Natural killer cell (primary cell): Measurements from ENCODE around the gene STK33. TPM values are rescaled to one million over a fixed set of nuclear protein-coding genes. Genes with fewer than 3 reads are reported as not detected.

ENCODE experiments used
- ATAC-seq, 3 donors: fragments of 150-1000 bp in 2 of 3; fragments of 200-7000 bp in 1 of 3; cut with Tn5 transposase; 1 replicate in 1 of 3; 2 replicates in 2 of 3; pipeline ENCODE4 v1.10.0; 2021; ENCODE audit warnings: mild to moderate bottlenecking in 2 of 3, moderate library complexity in 2 of 3
- DNase-seq, 2 donors: peaks; one replicate each; pipeline versions ENCODE4 v3.0.0 to v3.0.0-alpha.2; 2013 to 2021; ENCODE audit warnings: mixed read lengths in 1 of 2
- H3K27ac ChIP-seq: one replicate; pipeline ENCODE4 v1.5.1; 2013; ENCODE audit warnings: mild to moderate bottlenecking, low read length
- H3K27me3 ChIP-seq: one replicate; pipeline ENCODE4 v1.6.1; 2013; ENCODE audit warnings: low read length; ENCODE audit not compliant: control insufficient read depth, insufficient read depth
- H3K36me3 ChIP-seq: one replicate; pipeline ENCODE4 v1.6.1; 2013; ENCODE audit warnings: low read length; ENCODE audit not compliant: control insufficient read depth, insufficient read depth
- H3K4me1 ChIP-seq: one replicate; pipeline ENCODE4 v1.6.1; 2013; ENCODE audit warnings: low read length; ENCODE audit not compliant: control insufficient read depth, insufficient read depth
- H3K4me3 ChIP-seq: one replicate; pipeline ENCODE4 v1.5.1; 2013; ENCODE audit warnings: low read length
- H3K9me3 ChIP-seq: one replicate; pipeline ENCODE4 v1.6.1; 2013; ENCODE audit warnings: low read length; ENCODE audit not compliant: control insufficient read depth, insufficient read depth
- H3K27ac Mint-ChIP-seq, 2 donors: one replicate each; pipeline ENCODE4 v1.8.0; 2022; ENCODE audit warnings: mild to moderate bottlenecking in 2 of 2, mixed read lengths in 2 of 2, moderate library complexity in 1 of 2
- H3K27me3 Mint-ChIP-seq, 2 donors: one replicate each; pipeline ENCODE4 v1.8.0; 2022; ENCODE audit warnings: low read depth in 2 of 2, mixed read lengths in 2 of 2
- H3K36me3 Mint-ChIP-seq: one replicate; pipeline ENCODE4 v1.8.0; 2022; ENCODE audit warnings: mixed read lengths
- H3K4me1 Mint-ChIP-seq, 2 donors: one replicate each; pipeline ENCODE4 v1.8.0; 2022; ENCODE audit warnings: mixed read lengths in 2 of 2
- H3K4me3 Mint-ChIP-seq: one replicate; pipeline ENCODE4 v1.8.0; 2022; ENCODE audit warnings: mild to moderate bottlenecking, moderate library complexity, mixed read lengths
- H3K9me3 Mint-ChIP-seq, 2 donors: one replicate each; pipeline ENCODE4 v1.8.0; 2022; ENCODE audit warnings: mixed read lengths in 2 of 2
- WGBS: methylation state at CpG from one replicate; pipeline ENCODE4 v1.1.7; 2013; ENCODE audit warnings: missing lambda C conversion rate; ENCODE audit not compliant: insufficient coverage; 5-methylcytosine and 5-hydroxymethylcytosine counted together
- intact Hi-C: fragments of 100-400 bp; cut with micrococcal nuclease; formaldehyde crosslinking; loops from one replicate; pipeline ENCODE4 v1.14.2; 2022
- total RNA-seq, 4 donors: library from RNA; stranded (reverse); fragments of 120-200 nt in 1 of 4; gene quantifications; one replicate each; pipeline versions ENCODE4 v1.2.3 to v1.2.4, GENCODE V29; 2013 to 2022
- TF ChIP-seq, protein P1 (sequence below): fragments of 200-600 bp; IDR thresholded peaks from one replicate; pipeline ENCODE4 v1.8.0; 2022; ENCODE audit warnings: antibody characterized with exemption

STK33 gene
- total RNA-seq, 3 donors from 2014 or later (not counting 1 experiment from before 2014, with no cell fraction given): 0.24 TPM; not detected in 2

DNA sequence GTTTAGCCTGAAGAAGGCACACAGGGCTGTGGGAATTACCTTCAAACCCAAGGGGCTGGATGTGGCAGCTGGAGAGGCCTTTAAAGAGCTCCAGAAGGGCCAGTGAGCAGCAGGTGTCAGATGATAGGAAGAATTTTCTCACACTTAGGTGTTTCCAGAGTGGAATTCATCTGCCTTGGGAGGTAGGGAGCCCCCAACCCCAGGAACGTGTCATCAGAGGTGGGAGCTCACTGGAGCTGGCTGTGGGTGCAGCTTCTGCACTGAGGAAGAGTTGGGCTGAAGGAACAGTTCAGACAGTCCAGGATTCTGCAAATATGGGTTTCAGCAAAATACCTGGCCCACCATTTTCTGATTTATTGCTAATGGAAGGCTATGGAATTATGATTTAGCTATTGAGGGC lies 210.8 kb downstream of the STK33 start:
- no peaks in the 10 kb centered on the region for H3K27me3 ChIP-seq
- no peaks in the 10 kb centered on the region for H3K9me3 Mint-ChIP-seq
- TF ChIP-seq, protein P1, sequence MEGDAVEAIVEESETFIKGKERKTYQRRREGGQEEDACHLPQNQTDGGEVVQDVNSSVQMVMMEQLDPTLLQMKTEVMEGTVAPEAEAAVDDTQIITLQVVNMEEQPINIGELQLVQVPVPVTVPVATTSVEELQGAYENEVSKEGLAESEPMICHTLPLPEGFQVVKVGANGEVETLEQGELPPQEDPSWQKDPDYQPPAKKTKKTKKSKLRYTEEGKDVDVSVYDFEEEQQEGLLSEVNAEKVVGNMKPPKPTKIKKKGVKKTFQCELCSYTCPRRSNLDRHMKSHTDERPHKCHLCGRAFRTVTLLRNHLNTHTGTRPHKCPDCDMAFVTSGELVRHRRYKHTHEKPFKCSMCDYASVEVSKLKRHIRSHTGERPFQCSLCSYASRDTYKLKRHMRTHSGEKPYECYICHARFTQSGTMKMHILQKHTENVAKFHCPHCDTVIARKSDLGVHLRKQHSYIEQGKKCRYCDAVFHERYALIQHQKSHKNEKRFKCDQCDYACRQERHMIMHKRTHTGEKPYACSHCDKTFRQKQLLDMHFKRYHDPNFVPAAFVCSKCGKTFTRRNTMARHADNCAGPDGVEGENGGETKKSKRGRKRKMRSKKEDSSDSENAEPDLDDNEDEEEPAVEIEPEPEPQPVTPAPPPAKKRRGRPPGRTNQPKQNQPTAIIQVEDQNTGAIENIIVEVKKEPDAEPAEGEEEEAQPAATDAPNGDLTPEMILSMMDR: no peak
- no peaks in the 10 kb centered on the region for H3K36me3 ChIP-seq
- no peak for ATAC-seq
- H3K36me3 Mint-ChIP-seq: no peaks in the 10 kb centered on the region
- no peak overlapping the region for H3K4me3 Mint-ChIP-seq
- 87% methylated on average over 1 of the region's 1 CpG for WGBS
- no peaks in the 10 kb centered on the region for H3K4me1 Mint-ChIP-seq
- no peak for DNase-seq
- intact Hi-C loops: no loop called here
- H3K9me3 ChIP-seq: no peaks in the 10 kb centered on the region
- H3K4me3 ChIP-seq: no peak overlapping the region
- no peaks in the 10 kb centered on the region for H3K4me1 ChIP-seq
- H3K27ac Mint-ChIP-seq: no peak overlapping the region
- no peaks in the 10 kb centered on the region for H3K27me3 Mint-ChIP-seq
- H3K27ac ChIP-seq: no peak overlapping the region

DNA sequence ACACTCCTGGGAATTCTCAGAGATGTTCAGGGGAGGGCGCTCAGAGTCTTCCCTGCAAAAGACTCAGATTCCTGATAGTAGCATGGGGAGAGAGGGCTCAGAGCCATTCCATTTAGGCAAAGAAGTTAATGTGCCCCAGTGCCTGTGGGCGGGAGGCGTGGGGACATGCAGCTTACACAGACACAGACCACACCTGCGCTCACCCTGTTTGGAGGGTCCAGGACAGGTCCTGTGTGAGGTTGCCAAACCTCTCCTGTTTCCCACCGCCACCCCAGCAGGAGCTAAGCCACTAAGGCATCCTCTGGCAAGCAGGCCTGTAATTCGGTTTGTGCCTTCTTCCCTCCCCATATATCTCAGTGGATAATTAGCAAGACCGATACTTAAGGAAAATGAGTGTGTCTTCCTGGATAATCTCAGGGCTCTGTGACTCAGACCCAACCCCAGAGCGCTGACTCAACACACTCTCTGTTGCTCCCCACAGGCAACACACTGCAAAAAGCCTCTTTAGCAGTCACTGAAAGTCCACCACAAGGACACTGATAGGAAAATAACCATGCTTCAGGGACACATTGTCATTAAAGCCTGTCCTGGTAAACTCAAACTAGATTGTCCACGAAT lies 211.5 kb downstream of the STK33 start:
- Mint-ChIP-seq H3K4me1 (no peaks in the 10 kb centered on the region), H3K9me3 (no peaks in the 10 kb centered on the region), H3K4me3 (no peak overlapping the region), H3K27ac (no peak overlapping the region), H3K36me3 (no peaks in the 10 kb centered on the region), H3K27me3 (peaks cover 2 to 5% of the 10 kb centered on the region in 2 donors)
- H3K4me3 ChIP-seq: no peak overlapping the region
- 91% methylated on average over 9 of the region's 9 CpGs for WGBS
- TF ChIP-seq, protein P1: no peak
- no peak overlapping the region for H3K27ac ChIP-seq
- ATAC-seq (peak in 1 of 3 donors; percentile 15), DNase-seq (no peak)
- no peaks in the 10 kb centered on the region for H3K27me3 ChIP-seq
- H3K36me3 ChIP-seq: no peaks in the 10 kb centered on the region
- H3K4me1 ChIP-seq: no peaks in the 10 kb centered on the region
- H3K9me3 ChIP-seq: no peaks in the 10 kb centered on the region
- intact Hi-C loops: no loop called here

DNA sequence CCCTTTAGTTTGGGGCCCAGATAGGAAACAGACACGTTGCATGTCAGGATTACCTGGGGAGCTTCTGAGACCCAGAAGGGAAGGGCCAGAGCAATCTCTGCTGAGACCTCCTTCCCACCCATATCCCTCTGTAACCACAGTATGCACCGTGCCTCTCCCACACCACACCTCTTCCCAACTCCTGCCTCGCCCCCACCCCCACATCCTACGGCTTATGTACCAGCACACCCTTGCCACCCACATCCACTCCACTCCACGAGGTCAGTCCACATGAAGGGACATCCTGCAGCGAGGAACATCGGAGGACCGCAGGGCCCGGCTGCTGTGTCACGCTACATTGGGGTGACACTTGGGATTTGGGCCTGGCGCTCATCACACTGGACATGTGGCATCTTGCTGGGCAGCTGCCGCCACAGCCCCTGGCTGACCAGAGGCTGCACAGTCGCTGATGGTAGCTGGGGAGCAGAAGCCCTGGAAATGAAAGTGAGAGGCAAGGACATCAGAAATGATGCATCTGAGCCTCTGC lies 212.1 kb downstream of the STK33 start:
- intact Hi-C loops: no loop called here

More for the DNA sequence above, 212.1 kb downstream of the STK33 start:
- Histone ChIP-seq H3K27me3 (peaks cover 2% of the 10 kb centered on the region), H3K9me3 (no peaks in the 10 kb centered on the region), H3K36me3 (no peaks in the 10 kb centered on the region), H3K4me1 (no peaks in the 10 kb centered on the region), H3K27ac (no peak overlapping the region), H3K4me3 (no peak overlapping the region)
- Mint-ChIP-seq H3K27me3 (peaks cover 2 to 7% of the 10 kb centered on the region in 2 donors), H3K4me3 (no peak overlapping the region), H3K36me3 (no peaks in the 10 kb centered on the region), H3K9me3 (no peaks in the 10 kb centered on the region), H3K27ac (no peak overlapping the region), H3K4me1 (no peaks in the 10 kb centered on the region)
- TF ChIP-seq, protein P1: no peak
- ATAC-seq (no peak), DNase-seq (no peak)
- 78% methylated on average over 13 of the region's 13 CpGs for WGBS
